ENCODE results near the gene TRAIP. TPM values are rescaled to one million over a fixed set of nuclear protein-coding genes. Genes with fewer than 3 reads are reported as not detected.

The TRAIP gene
- polyA plus RNA-seq, 2 of the 4 experiments (the other 2 are of a cell fraction): 10.2 to 10.7 TPM

GRCh38 chr3:49801160-49801559 is 55.2 kb downstream of the TRAIP start:
- ChIA-PET POLR2A (no interaction called here), CTCF (interaction anchor here (0.8 to 8.6 kb wide), 8 partner anchors 11 to 129 kb away, joined by 5 to 119 read pairs (median 12); partner anchors contain the start of genes MON1A and UBA7)
- H3K4me3 ChIP-seq: no peak overlapping the region
- no peaks in the 10 kb centered on the region for H3K9me3 ChIP-seq
- H3K27ac ChIP-seq: no peak overlapping the region
- H3K4me1 ChIP-seq: peaks cover 14% of the 10 kb centered on the region
- ATAC-seq (no peak), DNase-seq (ENCODE audit: low read depth in 1 of 2, low spot score in 1 of 2) (no peak), FAIRE-seq (no peak)
- no peak for TF ChIP-seq ESRRA (IDR thresholded peaks at IDR 0.05; ENCODE audit: borderline replicate concordance, low read length)
- TF ChIP-seq ZNF302 (CRISPR knock-in tag; IDR thresholded peaks at IDR 0.05): no peak
- TF ChIP-seq RNF2 (IDR thresholded peaks at IDR 0.05; ENCODE audit: borderline replicate concordance, low read depth): no peak
- no peak for TF ChIP-seq MAZ (IDR thresholded peaks at IDR 0.05; ENCODE audit: borderline replicate concordance, low read depth, low read length)
- TF ChIP-seq BCL3 (IDR thresholded peaks at IDR 0.05): no peak
- TF ChIP-seq ZC3H11A (IDR thresholded peaks at IDR 0.05): no peak
- TF ChIP-seq REST (IDR thresholded peaks at IDR 0.05): no peak
- no peak for TF ChIP-seq ELK1 (IDR thresholded peaks at IDR 0.05; ENCODE audit: low read depth, low read length)
- no peak for TF ChIP-seq RAD21 (conservative IDR thresholded peaks at IDR 0.05 in 1 of 2, IDR thresholded peaks at IDR 0.05 in 1 of 2)
- no peak for TF ChIP-seq FOSL2 (IDR thresholded peaks at IDR 0.05)
- TF ChIP-seq FOSL2 (CRISPR knock-in tag; IDR thresholded peaks at IDR 0.05): no peak
- no peak for TF ChIP-seq POLR2A (IDR thresholded peaks at IDR 0.05; ENCODE audit: low read length)
- TF ChIP-seq PHF8 (IDR thresholded peaks at IDR 0.05; ENCODE audit: borderline replicate concordance, low read depth): no peak
- TF ChIP-seq MAX (IDR thresholded peaks at IDR 0.05): no peak
- TF ChIP-seq PBX3 (IDR thresholded peaks at IDR 0.05): no peak
- no peak for TF ChIP-seq CEBPB (IDR thresholded peaks at IDR 0.05)
- TF ChIP-seq MYC (IDR thresholded peaks at IDR 0.05; ENCODE audit: borderline replicate concordance, low read length): no peak
- no peak for TF ChIP-seq HOXB5 (CRISPR knock-in tag; IDR thresholded peaks at IDR 0.05)
- no peak for TF ChIP-seq CHD4 (IDR thresholded peaks at IDR 0.05; ENCODE audit: borderline replicate concordance)
- H3K4me2 ChIP-seq: no peak overlapping the region
- 91% methylated on average over 2 of the region's 2 CpGs for WGBS (ENCODE audit: missing lambda C conversion rate)

- ChIA-PET CTCF (interaction anchor here (0.9 to 8.6 kb wide), 4 partner anchors 11 to 106 kb away, joined by 3 to 119 read pairs (median 3); partner anchors contain the start of gene IP6K1), POLR2A (interaction anchor here (0.7 to 0.8 kb wide), 2 partner anchors 14 to 101 kb away, joined by 3 to 4 read pairs; partner anchors contain the start of gene IP6K1)
- Histone ChIP-seq H3K4me1 (peaks cover 14% of the 10 kb centered on the region), H3K4me3 (no peak within 1 kb of the TSS), H3K9me3 (no peaks in the 10 kb centered on the region), H3K27ac (peak within 1 kb of the TSS; percentile 66 to 81; a peak in 5 of 6 replicates), H3K4me2 (peak within 1 kb of the TSS; percentile 68)
- FAIRE-seq: no peak
- WGBS (ENCODE audit: missing lambda C conversion rate): 11% methylated on average over 4 of the region's 4 CpGs
- ATAC-seq: peak; percentile 47 to 67; a peak in 4 of 6 replicates
- peak; percentile 72 to 89 for DNase-seq (ENCODE audit: low read depth in 1 of 2, low spot score in 1 of 2)
- TF ChIP-seq JUN (IDR thresholded peaks at IDR 0.05) (no peak), CEBPB (IDR thresholded peaks at IDR 0.05) (0 out of 4 replicates have a peak, but pooled peaks of 1 of the 2 experiments have one; percentile 21), CBX2 (IDR thresholded peaks at IDR 0.05; ENCODE audit: borderline replicate concordance, low read depth) (no peak), MYC (IDR thresholded peaks at IDR 0.05; ENCODE audit: borderline replicate concordance, low read length) (no peak), ZFP36 (IDR thresholded peaks at IDR 0.05; ENCODE audit: borderline replicate concordance, partially characterized antibody) (no peak), TP53 (CRISPR knock-in tag; IDR thresholded peaks at IDR 0.05) (no peak), E2F6 (IDR thresholded peaks at IDR 0.05; ENCODE audit: borderline replicate concordance, low read depth) (no peak), RAD21 (conservative IDR thresholded peaks at IDR 0.05 in 1 of 2, IDR thresholded peaks at IDR 0.05 in 1 of 2) (no peak), FOSL2 (IDR thresholded peaks at IDR 0.05) (no peak), FOSL2 (CRISPR knock-in tag; IDR thresholded peaks at IDR 0.05) (peak; percentile 53), CTCF (IDR thresholded peaks at IDR 0.05) (no peak), CHD4 (IDR thresholded peaks at IDR 0.05; ENCODE audit: borderline replicate concordance) (no peak), KDM1A (IDR thresholded peaks at IDR 0.05; ENCODE audit: low read depth) (no peak), FOXS1 (CRISPR knock-in tag; IDR thresholded peaks at IDR 0.05) (no peak)
Observed at GRCh38 chr3:49799761-49800160, 56.6 kb downstream of the TRAIP start, which contains the start of gene CDHR4. CDHR4 (minus strand) TSS chr3:49799873; CDS start chr3:49799812, 61 bp downstream.
